Skin of body (tissue), 2 donors: ENCODE data around the gene MAP3K12. TPM values are rescaled to one million over a fixed set of nuclear protein-coding genes. Genes with fewer than 3 reads are reported as not detected.
"Not testable (repeated sequence)": the region's sequence is repeated elsewhere in the genome, so short reads cannot be mapped to it uniquely, and the experiment has no call there.

Source experiments
- DNase-seq: peaks from one replicate; lab custom pipeline; 2025; lab: John Stamatoyannopoulos, UW
- total RNA-seq: library from RNA; depleted of rRNA; stranded (reverse); fragments of >200 nt; gene quantifications from one replicate; pipeline ENCODE4 v1.2.3, GENCODE V29; 2014

MAP3K12 gene
- total RNA-seq, 1 donor from 2014 or later = 12.8 TPM

- no peak for DNase-seq
These were observed 5.5 kb downstream of the MAP3K12 start for GRCh38 chr12:53493610-53494391.

GRCh38 chr12:53492830-53493609 lies 6.2 kb downstream of the MAP3K12 start:
- peak; percentile 96 for DNase-seq

- DNase-seq = no peak
These were observed 7.1 kb downstream of the MAP3K12 start for GRCh38 chr12:53492188-53492587.

- DNase-seq = no peak
These were observed 9.9 kb downstream of the MAP3K12 start for GRCh38 chr12:53489242-53489864.

- DNase-seq = no peak
These were observed 12.3 kb downstream of the MAP3K12 start for GRCh38 chr12:53486736-53487487.

- no peak for DNase-seq
These were observed 13.1 kb downstream of the MAP3K12 start for GRCh38 chr12:53485955-53486735.

GRCh38 chr12:53484686-53485575 lies 14.3 kb downstream of the MAP3K12 start:
- no peak for DNase-seq

- no peak for DNase-seq
These were observed 15.3 kb downstream of the MAP3K12 start for GRCh38 chr12:53483979-53484377.

GRCh38 chr12:53483225-53483978 lies 15.9 kb downstream of the MAP3K12 start:
- DNase-seq = no peak

- no peak for DNase-seq
These were observed 16.6 kb downstream of the MAP3K12 start for GRCh38 chr12:53482626-53483168.

- no peak for DNase-seq
These were observed 17.2 kb downstream of the MAP3K12 start for GRCh38 chr12:53481939-53482586.

GRCh38 chr12:53481458-53481857 lies 17.8 kb downstream of the MAP3K12 start:
- DNase-seq = not testable (repeated sequence)

GRCh38 chr12:53480491-53481442 lies 18.5 kb downstream of the MAP3K12 start:
- DNase-seq = no peak

GRCh38 chr12:53479331-53479730 lies 19.9 kb downstream of the MAP3K12 start:
- DNase-seq = no peak

GRCh38 chr12:53478865-53479264 lies 20.4 kb downstream of the MAP3K12 start:
- DNase-seq = no peak

GRCh38 chr12:53476769-53477209 lies 22.5 kb downstream of the MAP3K12 start:
- no peak for DNase-seq

GRCh38 chr12:53474819-53475218 lies 24.4 kb downstream of the MAP3K12 start:
- no peak for DNase-seq
